ENCODE data around the gene NUP210.

Gene NUP210

DNA sequence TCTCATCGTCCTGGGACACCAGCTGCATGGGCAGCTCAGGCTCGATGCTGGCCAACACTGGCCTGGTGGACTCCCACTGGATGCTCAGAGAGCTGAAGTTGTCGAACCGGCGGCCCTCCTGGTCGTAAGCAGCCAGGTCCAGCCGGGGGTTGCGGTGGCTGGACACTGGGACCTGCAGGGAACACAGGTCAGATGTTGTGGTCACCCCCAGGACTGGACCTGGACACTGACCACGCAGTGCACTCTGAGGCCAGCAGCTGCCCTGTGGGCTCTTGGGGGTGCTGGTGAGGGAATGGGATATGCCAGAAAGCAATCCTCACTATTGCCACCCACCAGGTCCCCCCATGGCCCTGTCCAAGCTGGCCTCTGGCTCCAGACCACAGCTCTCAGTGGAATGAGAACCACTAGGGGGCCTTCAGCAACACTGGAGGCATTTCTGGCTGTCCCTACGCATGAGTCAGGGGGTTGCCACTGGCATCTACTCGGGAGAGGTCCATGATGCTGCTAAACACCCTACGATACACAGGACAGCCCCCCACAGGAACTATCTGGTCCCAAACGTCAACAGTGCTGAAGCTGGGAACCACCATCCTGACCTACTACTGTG, 66.1 kb downstream of the NUP210 start:
- TF ChIP-seq, protein P1, sequence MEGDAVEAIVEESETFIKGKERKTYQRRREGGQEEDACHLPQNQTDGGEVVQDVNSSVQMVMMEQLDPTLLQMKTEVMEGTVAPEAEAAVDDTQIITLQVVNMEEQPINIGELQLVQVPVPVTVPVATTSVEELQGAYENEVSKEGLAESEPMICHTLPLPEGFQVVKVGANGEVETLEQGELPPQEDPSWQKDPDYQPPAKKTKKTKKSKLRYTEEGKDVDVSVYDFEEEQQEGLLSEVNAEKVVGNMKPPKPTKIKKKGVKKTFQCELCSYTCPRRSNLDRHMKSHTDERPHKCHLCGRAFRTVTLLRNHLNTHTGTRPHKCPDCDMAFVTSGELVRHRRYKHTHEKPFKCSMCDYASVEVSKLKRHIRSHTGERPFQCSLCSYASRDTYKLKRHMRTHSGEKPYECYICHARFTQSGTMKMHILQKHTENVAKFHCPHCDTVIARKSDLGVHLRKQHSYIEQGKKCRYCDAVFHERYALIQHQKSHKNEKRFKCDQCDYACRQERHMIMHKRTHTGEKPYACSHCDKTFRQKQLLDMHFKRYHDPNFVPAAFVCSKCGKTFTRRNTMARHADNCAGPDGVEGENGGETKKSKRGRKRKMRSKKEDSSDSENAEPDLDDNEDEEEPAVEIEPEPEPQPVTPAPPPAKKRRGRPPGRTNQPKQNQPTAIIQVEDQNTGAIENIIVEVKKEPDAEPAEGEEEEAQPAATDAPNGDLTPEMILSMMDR (IDR thresholded peaks at IDR 0.05; ENCODE audit: low read depth, low read length, missing control alignments) = peak; percentile 32
- in situ Hi-C loops (cut with HindIII; ENCODE audit: low sequenced_read_pairs) = no loop called here
- H3K4me3 ChIP-seq (ENCODE audit: low read depth, low read length) = no peak overlapping the region
- DNase-seq (ENCODE audit: low read depth) = no peak

DNA sequence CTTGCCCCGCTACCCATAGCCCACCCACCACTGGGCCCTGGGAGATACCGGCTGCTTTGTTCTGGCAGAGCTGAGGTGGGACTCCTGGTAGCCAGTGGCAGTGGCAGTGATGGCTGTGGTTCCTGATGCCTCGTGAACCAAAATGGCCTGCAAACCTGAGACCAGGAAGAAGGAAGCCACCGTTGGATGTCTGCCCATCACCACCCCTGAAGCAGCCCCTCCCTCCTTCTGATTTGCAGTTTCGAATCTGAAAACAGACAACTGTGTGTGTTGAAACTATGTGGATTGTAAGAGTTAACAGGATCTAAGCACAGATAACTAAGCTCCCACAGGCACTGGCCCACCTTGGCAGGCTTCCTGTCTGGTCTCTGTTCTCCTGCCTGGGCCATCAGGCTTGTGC, 66.6 kb downstream of the NUP210 start:
- TF ChIP-seq, protein P1 (IDR thresholded peaks at IDR 0.05; ENCODE audit: low read depth, low read length, missing control alignments) = no peak
- in situ Hi-C loops (cut with HindIII; ENCODE audit: low sequenced_read_pairs) = no loop called here
- H3K4me3 ChIP-seq (ENCODE audit: low read depth, low read length) = no peak overlapping the region
- no peak for DNase-seq (ENCODE audit: low read depth)

DNA sequence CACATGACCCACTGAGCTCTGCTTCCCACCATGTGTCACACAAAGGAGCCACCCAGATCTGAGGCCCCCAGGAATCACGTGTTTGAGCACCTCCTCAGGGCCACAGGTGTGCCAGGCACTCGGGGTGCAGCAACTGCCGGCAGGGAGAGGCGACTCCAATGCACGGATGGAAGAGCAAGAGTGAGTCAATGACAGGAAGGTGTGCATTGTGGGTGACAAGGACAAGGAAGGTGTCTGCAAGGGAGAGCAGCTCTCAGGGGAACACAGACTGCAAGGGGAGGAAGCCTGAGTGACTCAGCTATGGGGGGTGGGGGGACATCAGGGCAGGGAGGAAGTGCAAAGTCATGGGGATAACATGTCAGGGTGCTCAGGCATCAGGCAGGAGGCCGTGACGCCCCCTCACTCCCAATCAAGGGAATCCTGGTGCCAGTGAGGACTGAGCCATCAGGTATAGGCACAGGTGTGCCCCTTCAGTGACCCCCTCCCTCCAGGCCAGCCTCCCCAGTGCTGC, 67.4 kb downstream of the NUP210 start:
- DNase-seq (ENCODE audit: low read depth) = no peak
- no peak overlapping the region for H3K4me3 ChIP-seq (ENCODE audit: low read depth, low read length)
- TF ChIP-seq, protein P1 (IDR thresholded peaks at IDR 0.05; ENCODE audit: low read depth, low read length, missing control alignments) = no peak
- in situ Hi-C loops (cut with HindIII; ENCODE audit: low sequenced_read_pairs) = no loop called here

DNA sequence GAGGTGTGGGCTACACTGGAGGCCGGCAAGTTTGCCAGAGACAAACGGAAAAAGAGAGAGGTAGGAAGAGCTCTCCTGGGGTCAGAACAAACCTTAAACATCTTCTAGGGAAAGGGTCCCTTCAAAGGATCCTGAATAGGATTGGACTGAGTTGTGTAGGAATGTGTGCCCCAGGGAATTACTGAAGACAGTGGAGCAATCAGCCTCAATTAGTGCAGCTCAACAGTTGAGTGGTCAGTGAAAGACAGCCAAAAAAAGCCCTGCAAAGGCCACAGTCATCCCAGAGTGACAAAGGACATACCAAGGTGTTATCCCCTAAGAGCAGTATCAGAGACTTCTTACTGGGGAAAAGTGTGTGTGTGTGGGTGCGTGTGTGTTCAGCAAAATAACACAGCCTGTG, 70.3 kb downstream of the NUP210 start:
- in situ Hi-C loops (cut with HindIII; ENCODE audit: low sequenced_read_pairs) = no loop called here

DNA sequence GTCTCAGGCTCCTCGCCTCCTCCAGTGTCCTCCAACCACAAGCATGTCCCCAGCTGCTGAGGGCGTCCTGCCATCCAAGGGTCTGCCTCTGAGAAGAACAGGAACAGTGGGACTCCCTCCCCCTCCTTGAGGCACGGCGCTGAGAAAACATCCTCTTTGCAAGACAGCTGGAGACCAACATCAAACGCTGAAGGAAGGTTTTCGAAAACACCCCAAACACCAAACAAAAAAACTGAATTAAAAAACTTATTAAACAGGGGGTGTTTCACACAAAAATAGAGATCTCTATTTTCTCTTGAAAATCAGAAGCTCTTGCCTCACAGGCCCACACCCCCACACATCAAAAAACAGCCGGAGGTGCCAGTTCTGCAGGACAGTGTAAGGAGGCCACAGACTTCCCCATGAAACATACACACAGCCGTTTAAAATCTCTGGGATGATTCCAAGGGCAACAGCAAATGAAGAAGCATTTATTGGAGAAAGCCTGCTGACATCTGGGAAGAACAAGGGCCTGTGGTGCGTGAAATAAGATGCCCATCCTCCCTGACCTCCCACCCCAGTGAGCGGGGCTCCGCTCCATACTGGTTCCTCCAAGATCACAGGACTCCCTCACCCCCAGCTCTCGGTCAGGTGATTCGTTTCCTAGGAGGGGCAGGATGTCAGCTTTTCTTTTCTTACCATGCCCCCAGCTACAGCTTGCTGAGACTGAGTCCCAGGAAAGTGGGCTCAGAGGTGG, 71.3 kb downstream of the NUP210 start:
- in situ Hi-C loops (cut with HindIII; ENCODE audit: low sequenced_read_pairs) = no loop called here
- no peak overlapping the region for H3K4me3 ChIP-seq (ENCODE audit: low read depth, low read length)
- peak; percentile 60 for DNase-seq (ENCODE audit: low read depth)
- TF ChIP-seq, protein P1 (IDR thresholded peaks at IDR 0.05; ENCODE audit: low read depth, low read length, missing control alignments) = no peak

More for the DNA sequence above, 70.3 kb downstream of the NUP210 start:
- no peak for DNase-seq (ENCODE audit: low read depth)
- H3K4me3 ChIP-seq (ENCODE audit: low read depth, low read length) = no peak overlapping the region
- TF ChIP-seq, protein P1 (IDR thresholded peaks at IDR 0.05; ENCODE audit: low read depth, low read length, missing control alignments) = no peak

DNA sequence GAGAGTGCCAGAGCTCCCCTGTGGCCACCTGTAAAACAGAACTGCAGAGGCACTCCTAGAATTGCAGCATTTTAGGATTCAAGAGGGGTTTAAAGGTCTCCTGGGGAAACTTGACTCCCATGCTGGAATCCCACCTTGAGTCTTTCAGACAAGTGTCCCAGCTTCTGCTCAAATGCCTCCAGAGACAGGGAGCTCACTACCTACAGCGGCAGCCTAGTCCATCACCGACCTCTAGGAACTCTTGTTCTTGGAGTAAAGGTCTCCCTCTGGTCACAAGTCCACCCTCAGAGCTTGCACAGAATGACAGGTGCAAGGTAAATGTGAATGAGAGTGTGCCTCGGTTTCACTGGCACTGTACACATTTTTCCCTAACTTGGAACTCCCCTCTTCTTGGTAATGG, 72.0 kb downstream of the NUP210 start:
- TF ChIP-seq, protein P1 (IDR thresholded peaks at IDR 0.05; ENCODE audit: low read depth, low read length, missing control alignments) = no peak
- H3K4me3 ChIP-seq (ENCODE audit: low read depth, low read length) = no peak overlapping the region
- DNase-seq (ENCODE audit: low read depth) = no peak
- in situ Hi-C loops (cut with HindIII; ENCODE audit: low sequenced_read_pairs) = no loop called here
